Measurements from ENCODE around the gene LYZL6. TPM values are rescaled to one million over a fixed set of nuclear protein-coding genes. Genes with fewer than 3 reads are reported as not detected.

The LYZL6 gene
- total and polyA plus RNA-seq, 2 of the 8 experiments (the other 6 are each of a cell fraction or from before 2014, with no cell fraction given) = not detected

- no peak for TF ChIP-seq CHD7 (IDR thresholded peaks at IDR 0.05; ENCODE audit: insufficient replicate concordance, low read length)
- TF ChIP-seq HDAC6 (IDR thresholded peaks at IDR 0.05; ENCODE audit: low read depth, low read length) = no peak
- TF ChIP-seq EP300 (IDR thresholded peaks at IDR 0.05; ENCODE audit: borderline replicate concordance in 1 of 2, low read depth in 2 of 2, low read length in 2 of 2) = no peak
- TF ChIP-seq CHD1 (IDR thresholded peaks at IDR 0.05; ENCODE audit: low read depth, low read length) = no peak
These were observed 34.0 kb upstream of the LYZL6 start (continued) for GRCh38 chr17:35977509-35977908.
